ENCODE data around the gene TSC22D1.

- TF ChIP-seq CTCF (conservative IDR thresholded peaks at IDR 0.05; ENCODE audit: low read length) (no peak), EZH2phosphoT487 (IDR thresholded peaks at IDR 0.05; ENCODE audit: borderline replicate concordance, low read depth, low read length) (no peak)
These were observed 164.3 kb downstream of the TSC22D1 start for GRCh38 chr13:44411841-44412240.
